Bronchial epithelial cell (primary cell): Measurements from ENCODE around the gene PRDX4. TPM values are rescaled to one million over a fixed set of nuclear protein-coding genes. Genes with fewer than 3 reads are reported as not detected.

Experiments used
- DNase-seq: peaks from one replicate; pipeline ENCODE4 v3.0.0-alpha.2; 2010; ENCODE audit warnings: low read depth
- FAIRE-seq: peaks from 2 replicates; lab custom pipeline; 2011; peaks lifted over from hg19 to GRCh38; lab: Jason Lieb, UNC
- H3K27me3 ChIP-seq: 2 replicates; pipeline ENCODE4 v1.5.1; 2011; ENCODE audit warnings: low read length; ENCODE audit not compliant: control insufficient read depth, insufficient read depth
- H3K36me3 ChIP-seq: 2 replicates; pipeline ENCODE4 v1.5.1; 2011; ENCODE audit warnings: low read length; ENCODE audit not compliant: control insufficient read depth, insufficient read depth
- H3K4me3 ChIP-seq: 2 replicates; pipeline ENCODE4 v1.5.1; 2011; ENCODE audit warnings: mild to moderate bottlenecking, low read depth, low read length, control low read depth
- CTCF ChIP-seq: IDR thresholded peaks from 2 replicates; pipeline ENCODE4 v1.5.1; 2011; ENCODE audit warnings: mild to moderate bottlenecking, moderate library complexity, low read length, control low read depth, inconsistent platforms; ENCODE audit not compliant: insufficient read depth, severe bottlenecking
- total RNA-seq: library from RNA; depleted of rRNA; stranded (reverse); fragments of >200 nt; gene quantifications from 2 replicates; pipeline ENCODE4 v1.2.1, GENCODE V29; 2014

The PRDX4 gene
- 147 and 179 TPM in 2 replicates for total RNA-seq

- Histone ChIP-seq H3K27me3 (no peaks in the 10 kb centered on the region), H3K36me3 (no peaks in the 10 kb centered on the region), H3K4me3 (peak within 1 kb of the TSS; percentile 79)
- FAIRE-seq (no peak), DNase-seq (peak; percentile 58)
- TF ChIP-seq CTCF, result no peak
Measured at GRCh38 chrX:23667239-23668177, at the start of gene PRDX4. TSS of gene PRDX4 (plus strand) at chrX:23667493. CDS start at chrX:23667571, 78 bp downstream.

- FAIRE-seq, result no peak
Measured at GRCh38 chrX:23621621-23622265, 45.5 kb upstream of the PRDX4 start.

GRCh38 chrX:23623797-23624196 lies 43.5 kb upstream of the PRDX4 start:
- DNase-seq, result no peak
- no peak for FAIRE-seq
- H3K36me3 ChIP-seq, result no peaks in the 10 kb centered on the region
- H3K4me3 ChIP-seq, result no peak overlapping the region
- H3K27me3 ChIP-seq, result no peaks in the 10 kb centered on the region
- no peak for TF ChIP-seq CTCF

More at GRCh38 chrX:23621621-23622265, 45.5 kb upstream of the PRDX4 start:
- H3K4me3 ChIP-seq, result no peak overlapping the region
- no peaks in the 10 kb centered on the region for H3K27me3 ChIP-seq
- H3K36me3 ChIP-seq, result no peaks in the 10 kb centered on the region
- no peak for TF ChIP-seq CTCF
- no peak for DNase-seq

- TF ChIP-seq CTCF, result no peak
- Histone ChIP-seq H3K4me3 (no peak overlapping the region), H3K27me3 (no peaks in the 10 kb centered on the region), H3K36me3 (no peaks in the 10 kb centered on the region)
- FAIRE-seq, result no peak
- DNase-seq, result no peak
Measured at GRCh38 chrX:23626651-23627050, 40.6 kb upstream of the PRDX4 start.

- no peak for FAIRE-seq
- no peak for TF ChIP-seq CTCF
- no peaks in the 10 kb centered on the region for H3K36me3 ChIP-seq
- H3K27me3 ChIP-seq, result no peaks in the 10 kb centered on the region
- H3K4me3 ChIP-seq, result no peak overlapping the region
- DNase-seq, result no peak
Measured at GRCh38 chrX:23628131-23628530, 39.2 kb upstream of the PRDX4 start.
